SU-DHL-6 (cell line): Measurements from ENCODE around the gene RBMS1.

Experiments used
- H2AFZ ChIP-seq: fragments of 200-600 bp; sonication (generic); 2 replicates; pipeline ENCODE4 v1.6.1; 2014; ENCODE audit warnings: low read depth, mild to moderate bottlenecking, moderate library complexity, mixed read lengths, antibody characterized with exemption, low read length; ENCODE audit not compliant: severe bottlenecking
- H3F3A ChIP-seq: fragments of 200-600 bp; shearing (Covaris generic); 2 replicates; pipeline ENCODE4 v1.6.0; 2016; ENCODE audit warnings: antibody characterized with exemption, mild to moderate bottlenecking; ENCODE audit not compliant: insufficient read depth
- H3K27ac ChIP-seq: fragments of 200-600 bp; sonication (generic); 2 replicates; pipeline ENCODE4 v1.5.1; 2016; ENCODE audit warnings: low read depth, mild to moderate bottlenecking, low read length, moderate library complexity, mixed read lengths
- H3K27me3 ChIP-seq: fragments of 200-600 bp; sonication (generic), shearing (Covaris generic); 2 replicates; pipeline ENCODE4 v1.6.0; 2014; ENCODE audit warnings: mild to moderate bottlenecking, low read length
- H3K36me3 ChIP-seq: fragments of 200-600 bp; sonication (generic); 2 replicates; pipeline ENCODE4 v1.6.1; 2014; ENCODE audit warnings: mild to moderate bottlenecking, low read length, mixed read lengths
- H3K4me2 ChIP-seq: fragments of 300-600, 200-600 bp; shearing (Covaris generic), sonication (generic); 2 replicates; pipeline ENCODE4 v1.6.0; 2014; ENCODE audit warnings: low read length, low read depth, mild to moderate bottlenecking; ENCODE audit not compliant: poor library complexity, severe bottlenecking
- H3K4me3 ChIP-seq: fragments of 200-600 bp; sonication (generic); 2 replicates; pipeline ENCODE4 v1.5.1; 2014; ENCODE audit warnings: antibody characterized with exemption, low read length, mild to moderate bottlenecking, mixed read lengths; ENCODE audit not compliant: insufficient read depth, poor library complexity, severe bottlenecking
- H3K79me2 ChIP-seq: fragments of 200-600 bp; sonication (generic); 2 replicates; pipeline ENCODE4 v1.6.1; 2014; ENCODE audit warnings: mild to moderate bottlenecking, low read length, moderate library complexity; ENCODE audit not compliant: insufficient read depth
- H3K9ac ChIP-seq: fragments of 200-600 bp; sonication (generic); 2 replicates; pipeline ENCODE4 v1.7.0; 2014; ENCODE audit warnings: mild to moderate bottlenecking, low read length
- H3K9me2 ChIP-seq: fragments of 200-600 bp; sonication (generic); replicated peaks from 2 replicates; pipeline ENCODE4 v1.6.1; 2014; ENCODE audit warnings: low read length; ENCODE audit not compliant: insufficient read depth
- H3K9me3 ChIP-seq: fragments of 200-600 bp; sonication (generic); 2 replicates; pipeline ENCODE4 v1.6.1; 2014; ENCODE audit warnings: low read length, mixed read lengths; ENCODE audit not compliant: insufficient read depth
- H4K20me1 ChIP-seq: fragments of 200-600 bp; sonication (generic); 2 replicates; pipeline ENCODE4 v1.6.1; 2014; ENCODE audit warnings: low read depth, mild to moderate bottlenecking, antibody characterized with exemption, low read length, moderate library complexity, mixed read lengths
- CTCF ChIP-seq: fragments of 200-600 bp; sonication (generic); IDR thresholded peaks from one replicate; pipeline ENCODE4 v1.5.1; 2017; ENCODE audit warnings: antibody characterized with exemption, mild to moderate bottlenecking, low read length, moderate library complexity; ENCODE audit not compliant: insufficient read depth, poor library complexity, severe bottlenecking
- EZH2phosphoT487 ChIP-seq: fragments of 200-600 bp; sonication (generic), shearing (Covaris generic); conservative IDR thresholded peaks from 2 replicates; pipeline ENCODE4 v1.6.1; 2018; ENCODE audit warnings: mild to moderate bottlenecking, antibody characterized with exemption, low read length, moderate library complexity, mixed read lengths

The RBMS1 gene

GRCh38 chr2:160364364-160364763 lies 129.2 kb downstream of the RBMS1 start:
- Histone ChIP-seq H3K9ac (no peak overlapping the region), H3K27ac (no peak overlapping the region), H3K27me3 (no peaks in the 10 kb centered on the region), H3K9me3 (no peaks in the 10 kb centered on the region), H3K36me3 (no peaks in the 10 kb centered on the region), H3K9me2 (no peaks in the 10 kb centered on the region), H2AFZ (no peak overlapping the region), H3K4me2 (no peak overlapping the region), H3K79me2 (no peaks in the 10 kb centered on the region), H4K20me1 (peaks cover 5% of the 10 kb centered on the region; the same call in 1 of the 2 replicates), H3F3A (no peaks in the 10 kb centered on the region), H3K4me3 (no peak overlapping the region)
- TF ChIP-seq EZH2phosphoT487 (no peak), CTCF (no peak)

- H4K20me1 ChIP-seq, result peaks cover 1% of the 10 kb centered on the region; the same call in 1 of the 2 replicates
- H3K36me3 ChIP-seq, result no peaks in the 10 kb centered on the region
These were observed 129.6 kb downstream of the RBMS1 start for GRCh38 chr2:160363961-160364360.

GRCh38 chr2:160363055-160363454 lies 130.6 kb downstream of the RBMS1 start:
- H3F3A ChIP-seq, result no peaks in the 10 kb centered on the region
- H3K9me3 ChIP-seq, result no peaks in the 10 kb centered on the region
- H3K36me3 ChIP-seq, result no peaks in the 10 kb centered on the region
- H3K4me3 ChIP-seq, result no peak overlapping the region
- H3K9ac ChIP-seq, result no peak overlapping the region
- no peak overlapping the region for H3K4me2 ChIP-seq
- H2AFZ ChIP-seq, result no peak overlapping the region
- TF ChIP-seq EZH2phosphoT487 (no peak), CTCF (no peak)
- H3K9me2 ChIP-seq, result no peaks in the 10 kb centered on the region
- H3K27ac ChIP-seq, result no peak overlapping the region
- H3K27me3 ChIP-seq, result no peaks in the 10 kb centered on the region
- H4K20me1 ChIP-seq, result no peaks in the 10 kb centered on the region
- H3K79me2 ChIP-seq, result no peaks in the 10 kb centered on the region

More at GRCh38 chr2:160363961-160364360, 129.6 kb downstream of the RBMS1 start:
- Histone ChIP-seq H3K9ac (no peak overlapping the region), H3F3A (no peaks in the 10 kb centered on the region), H3K27ac (no peak overlapping the region), H3K4me3 (no peak overlapping the region), H3K79me2 (no peaks in the 10 kb centered on the region), H3K4me2 (no peak overlapping the region), H3K27me3 (no peaks in the 10 kb centered on the region), H3K9me2 (no peaks in the 10 kb centered on the region), H3K9me3 (no peaks in the 10 kb centered on the region), H2AFZ (no peak overlapping the region)
- TF ChIP-seq EZH2phosphoT487, result no peak
- no peak for TF ChIP-seq CTCF

- no peak overlapping the region for H3K27ac ChIP-seq
- no peak for TF ChIP-seq EZH2phosphoT487
- no peak for TF ChIP-seq CTCF
- no peaks in the 10 kb centered on the region for H3K79me2 ChIP-seq
- no peaks in the 10 kb centered on the region for H3K36me3 ChIP-seq
- H3K9me3 ChIP-seq, result no peaks in the 10 kb centered on the region
- no peak overlapping the region for H3K9ac ChIP-seq
- no peaks in the 10 kb centered on the region for H4K20me1 ChIP-seq
- no peak overlapping the region for H3K4me2 ChIP-seq
- no peaks in the 10 kb centered on the region for H3K27me3 ChIP-seq
- no peak overlapping the region for H2AFZ ChIP-seq
- no peaks in the 10 kb centered on the region for H3F3A ChIP-seq
- H3K4me3 ChIP-seq, result no peak overlapping the region
- no peaks in the 10 kb centered on the region for H3K9me2 ChIP-seq
These were observed 131.1 kb downstream of the RBMS1 start for GRCh38 chr2:160362541-160362940.
